Large intestine (tissue), 1 donor: ENCODE results near the gene RPL37A. TPM values are rescaled to one million over a fixed set of nuclear protein-coding genes. Genes with fewer than 3 reads are reported as not detected.

Experiments
- polyA plus RNA-seq: library from polyadenylated mRNA; unstranded; fragments of 120-200 nt; gene quantifications from one replicate; pipeline ENCODE4 v1.2.1, GENCODE V29; 2013

The RPL37A gene
- polyA plus RNA-seq, 1 donor = 3,791 TPM

Other genes starting within 250 kb of the RPL37A start
- 3.2 TPM for gene MARCHF4, start 126.4 kb upstream of the RPL37A start, polyA plus RNA-seq
- 14.7 TPM for gene SMARCAL1, start 86.4 kb upstream of the RPL37A start, polyA plus RNA-seq
- 242 TPM for gene IGFBP2, start 134.6 kb downstream of the RPL37A start, polyA plus RNA-seq
- gene IGFBP5, start 196.7 kb downstream of the RPL37A start, polyA plus RNA-seq = 58.4 TPM